ENCODE results near the gene ALG1. TPM values are rescaled to one million over a fixed set of nuclear protein-coding genes. Genes with fewer than 3 reads are reported as not detected.

ALG1 gene
- total and polyA plus RNA-seq, 2 of the 13 experiments (the other 11 are each of a cell fraction or from before 2014, with no cell fraction given) = 43.3 to 75.6 TPM

DNA sequence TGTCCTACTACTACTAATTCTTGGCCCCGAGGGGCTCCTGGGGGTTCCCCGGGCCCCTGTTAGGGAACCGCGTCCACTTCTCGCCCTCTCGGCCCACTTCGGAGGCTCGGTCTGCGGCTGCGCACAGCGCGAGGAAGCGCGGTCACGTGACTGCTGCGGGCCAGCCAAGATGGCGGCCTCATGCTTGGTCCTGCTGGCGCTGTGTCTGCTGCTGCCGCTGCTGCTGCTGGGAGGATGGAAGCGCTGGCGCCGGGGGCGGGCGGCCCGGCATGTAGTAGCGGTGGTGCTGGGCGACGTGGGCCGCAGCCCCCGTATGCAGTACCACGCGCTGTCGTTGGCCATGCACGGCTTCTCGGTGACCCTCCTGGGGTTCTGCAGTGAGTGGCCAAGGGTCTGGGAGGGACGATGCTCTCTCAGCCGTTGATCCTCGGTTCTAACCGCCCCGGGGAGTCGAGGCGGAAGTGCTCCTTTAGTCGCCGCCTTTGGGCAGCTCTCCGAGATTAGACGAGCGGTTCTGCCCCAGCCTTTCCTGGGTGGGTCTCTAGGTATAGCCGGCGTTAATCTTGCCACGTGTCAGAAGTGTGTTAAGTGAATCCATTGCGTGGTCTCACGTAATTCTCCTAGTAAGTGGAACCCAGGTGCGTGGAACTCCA lies at the start of gene ALG1 (continued):
- peak; percentile 94 for TF ChIP-seq MAX (IDR thresholded peaks at IDR 0.05)
- TF ChIP-seq ZMYM2 (CRISPR knock-in tag; IDR thresholded peaks at IDR 0.05) = peak; percentile 78; the same call in 1 of the 2 replicates
- peak; percentile 59; the same call in 1 of the 2 replicates for TF ChIP-seq KLF13 (CRISPR knock-in tag; IDR thresholded peaks at IDR 0.05)
- TF ChIP-seq RFXANK (CRISPR knock-in tag; IDR thresholded peaks at IDR 0.05) = peak; percentile 34; the same call in 1 of the 2 replicates
- TF ChIP-seq ARHGAP35 (CRISPR knock-in tag; IDR thresholded peaks at IDR 0.05; ENCODE audit: borderline replicate concordance) = peak; percentile 90
- TF ChIP-seq, protein P1, sequence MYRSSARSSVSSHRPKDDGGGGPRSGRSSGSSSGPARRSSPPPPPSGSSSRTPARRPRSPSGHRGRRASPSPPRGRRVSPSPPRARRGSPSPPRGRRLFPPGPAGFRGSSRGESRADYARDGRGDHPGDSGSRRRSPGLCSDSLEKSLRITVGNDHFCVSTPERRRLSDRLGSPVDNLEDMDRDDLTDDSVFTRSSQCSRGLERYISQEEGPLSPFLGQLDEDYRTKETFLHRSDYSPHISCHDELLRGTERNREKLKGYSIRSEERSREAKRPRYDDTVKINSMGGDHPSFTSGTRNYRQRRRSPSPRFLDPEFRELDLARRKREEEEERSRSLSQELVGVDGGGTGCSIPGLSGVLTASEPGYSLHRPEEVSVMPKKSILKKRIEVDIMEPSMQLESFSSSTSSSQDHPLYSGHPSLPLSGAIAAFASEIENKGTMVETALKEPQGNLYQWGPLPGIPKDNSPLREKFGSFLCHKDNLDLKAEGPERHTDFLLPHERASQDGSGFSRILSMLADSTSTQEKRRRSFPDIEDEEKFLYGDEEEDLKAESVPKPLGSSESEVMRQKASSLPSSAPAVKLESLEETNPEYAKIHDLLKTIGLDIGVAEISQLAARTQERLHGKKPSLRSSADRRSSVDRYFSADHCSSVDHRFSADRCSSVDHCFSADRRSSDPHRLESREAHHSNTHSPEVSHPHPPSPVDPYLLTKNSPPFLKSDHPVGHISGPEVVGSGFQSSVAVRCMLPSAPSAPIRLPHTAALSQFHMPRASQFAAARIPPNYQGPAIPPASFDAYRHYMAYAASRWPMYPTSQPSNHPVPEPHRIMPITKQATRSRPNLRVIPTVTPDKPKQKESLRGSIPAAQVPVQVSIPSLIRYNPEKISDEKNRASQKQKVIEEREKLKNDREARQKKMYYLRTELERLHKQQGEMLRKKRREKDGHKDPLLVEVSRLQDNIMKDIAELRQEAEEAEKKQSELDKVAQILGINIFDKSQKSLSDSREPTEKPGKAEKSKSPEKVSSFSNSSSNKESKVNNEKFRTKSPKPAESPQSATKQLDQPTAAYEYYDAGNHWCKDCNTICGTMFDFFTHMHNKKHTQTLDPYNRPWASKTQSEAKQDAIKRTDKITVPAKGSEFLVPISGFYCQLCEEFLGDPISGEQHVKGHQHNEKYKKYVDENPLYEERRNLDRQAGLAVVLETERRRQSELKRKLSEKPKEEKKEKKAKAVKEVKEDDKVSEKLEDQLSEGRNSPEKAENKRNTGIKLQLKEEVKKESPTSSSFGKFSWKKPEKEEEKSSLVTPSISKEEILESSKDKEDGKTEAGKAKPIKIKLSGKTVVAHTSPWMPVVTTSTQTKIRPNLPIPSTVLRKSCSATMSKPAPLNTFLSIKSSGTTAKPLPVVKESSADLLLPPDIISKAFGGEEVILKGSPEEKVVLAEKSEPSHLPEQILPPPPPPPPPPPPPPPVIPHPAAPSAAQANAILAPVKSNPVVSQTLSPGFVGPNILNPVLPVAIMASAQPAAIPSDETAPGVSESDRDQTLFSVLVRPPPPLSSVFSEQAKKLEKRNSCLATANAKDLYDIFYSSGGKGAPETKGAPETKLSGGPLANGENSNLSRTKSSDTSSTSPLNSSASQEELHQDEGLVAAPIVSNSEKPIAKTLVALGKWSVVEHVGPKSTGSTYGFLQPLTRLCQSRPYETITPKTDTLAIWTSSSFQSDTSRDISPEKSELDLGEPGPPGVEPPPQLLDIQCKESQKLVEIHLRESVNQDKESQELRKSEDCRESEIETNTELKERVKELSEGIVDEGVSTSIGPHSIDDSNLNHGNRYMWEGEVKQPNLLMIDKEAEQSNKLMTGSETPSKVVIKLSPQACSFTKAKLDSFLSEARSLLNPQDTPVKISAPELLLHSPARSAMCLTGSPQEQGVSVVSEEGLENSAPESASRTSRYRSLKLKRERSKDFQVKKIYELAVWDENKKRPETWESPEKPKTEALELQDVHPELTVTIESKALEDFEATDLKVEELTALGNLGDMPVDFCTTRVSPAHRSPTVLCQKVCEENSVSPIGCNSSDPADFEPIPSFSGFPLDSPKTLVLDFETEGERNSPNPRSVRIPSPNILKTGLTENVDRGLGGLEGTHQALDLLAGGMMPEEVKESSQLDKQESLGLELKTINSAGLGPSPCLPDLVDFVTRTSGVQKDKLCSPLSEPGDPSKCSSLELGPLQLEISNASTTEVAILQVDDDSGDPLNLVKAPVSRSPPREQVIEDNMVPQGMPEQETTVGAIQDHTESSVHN (CRISPR knock-in tag; IDR thresholded peaks at IDR 0.05) = no peak
- TF ChIP-seq KDM5B (CRISPR knock-in tag; IDR thresholded peaks at IDR 0.05; ENCODE audit: borderline replicate concordance) = peak; percentile 99
- TF ChIP-seq ZNF7 (CRISPR knock-in tag; IDR thresholded peaks at IDR 0.05) = no peak
- peak; percentile 90 for TF ChIP-seq SP4 (CRISPR knock-in tag; IDR thresholded peaks at IDR 0.05)
- no peak for TF ChIP-seq JUN (CRISPR knock-in tag; IDR thresholded peaks at IDR 0.05)
- no peak; the same call in none of the 2 replicates for TF ChIP-seq STAG1 (CRISPR knock-in tag; IDR thresholded peaks at IDR 0.05)
- peak; percentile 64 for TF ChIP-seq REL (CRISPR knock-in tag; conservative IDR thresholded peaks at IDR 0.05)
- peak; percentile 98 for TF ChIP-seq ZNF724P (CRISPR knock-in tag; IDR thresholded peaks at IDR 0.05; ENCODE audit: borderline replicate concordance)
- TF ChIP-seq PAWR (CRISPR knock-in tag; IDR thresholded peaks at IDR 0.05; ENCODE audit: borderline replicate concordance) = no peak
- TF ChIP-seq ATF1 (CRISPR knock-in tag; IDR thresholded peaks at IDR 0.05) = no peak; the same call in 1 of the 2 replicates
- peak; percentile 87 for TF ChIP-seq REXO4 (CRISPR knock-in tag; IDR thresholded peaks at IDR 0.05; ENCODE audit: borderline replicate concordance)
- TF ChIP-seq ZNF256 (CRISPR knock-in tag; conservative IDR thresholded peaks at IDR 0.05) = peak; percentile 93
- peak; percentile 59; the same call in 1 of the 2 replicates for TF ChIP-seq RFXAP (CRISPR knock-in tag; IDR thresholded peaks at IDR 0.05; ENCODE audit: borderline replicate concordance)
- peak; percentile 97 for TF ChIP-seq HOXA3 (CRISPR knock-in tag; IDR thresholded peaks at IDR 0.05)
- peak; percentile 76 for TF ChIP-seq ZNF143 (CRISPR knock-in tag; IDR thresholded peaks at IDR 0.05)
- peak; percentile 98 for TF ChIP-seq KDM5A (IDR thresholded peaks at IDR 0.05; ENCODE audit: borderline replicate concordance, low read length)
- peak; percentile 89 for TF ChIP-seq HOXD1 (CRISPR knock-in tag; IDR thresholded peaks at IDR 0.05)
